Mucosa of descending colon (tissue), 3 donors: ENCODE measurements around the gene NEGR1. TPM values are rescaled to one million over a fixed set of nuclear protein-coding genes. Genes with fewer than 3 reads are reported as not detected.

ENCODE experiments used
- ATAC-seq: fragments of 200-7000 bp; cut with Tn5 transposase; one replicate; pipeline ENCODE4 v1.9.1; 2020; ENCODE audit warnings: mild to moderate bottlenecking, moderate library complexity
- DNase-seq, 3 donors: peaks; one replicate each; pipeline ENCODE4 v3.0.0-alpha.2; 2020
- H3K36me3 ChIP-seq: fragments of 200-600 bp; one replicate; pipeline ENCODE4 v1.8.0; 2021; ENCODE audit warnings: low read depth, mild to moderate bottlenecking
- H3K4me1 ChIP-seq: fragments of 200-600 bp; one replicate; pipeline ENCODE4 v1.8.0; 2021; ENCODE audit warnings: low read depth, mild to moderate bottlenecking
- H3K4me3 ChIP-seq: fragments of 200-600 bp; one replicate; pipeline ENCODE4 v1.8.0; 2021; ENCODE audit warnings: mild to moderate bottlenecking
- H3K9me3 ChIP-seq: fragments of 200-600 bp; one replicate; pipeline ENCODE4 v1.8.0; 2021; ENCODE audit warnings: mild to moderate bottlenecking
- CTCF ChIP-seq: fragments of 200-600 bp; IDR thresholded peaks from one replicate; pipeline ENCODE4 v1.8.0; 2022; ENCODE audit warnings: antibody characterized with exemption, mild to moderate bottlenecking
- intact Hi-C, 2 donors: fragments of 100-400 bp; cut with DNase I in 1 of 2; cut with micrococcal nuclease in 1 of 2; formaldehyde crosslinking; loops; one replicate each; pipeline versions ENCODE4 v1.11.0 to v1.11.1; 2022; cut with DNase I, micrococcal nuclease
- total RNA-seq, 3 donors: library from RNA; stranded (reverse); fragmentation: NEBNext Ultra II Directional in 2 of 3; extraction: Animal tissue kit (Norgen Biotek cat#: 25700) in 2 of 3; gene quantifications; one replicate each; pipeline versions ENCODE4 v1.2.1 to v1.2.4, GENCODE V29; 2021 to 2023
- donor health status: DM: no; HTN: no; CAD: no; lungs with moderate emphysema.
- donor health status: DM: no; HTN: no; CAD: no.
- donor health status: DM: no; HTN: yes; CAD: no.

NEGR1 gene
- total RNA-seq, 3 donors from 2014 or later, result 2.3 to 47.9 (median 8.0) TPM

DNA sequence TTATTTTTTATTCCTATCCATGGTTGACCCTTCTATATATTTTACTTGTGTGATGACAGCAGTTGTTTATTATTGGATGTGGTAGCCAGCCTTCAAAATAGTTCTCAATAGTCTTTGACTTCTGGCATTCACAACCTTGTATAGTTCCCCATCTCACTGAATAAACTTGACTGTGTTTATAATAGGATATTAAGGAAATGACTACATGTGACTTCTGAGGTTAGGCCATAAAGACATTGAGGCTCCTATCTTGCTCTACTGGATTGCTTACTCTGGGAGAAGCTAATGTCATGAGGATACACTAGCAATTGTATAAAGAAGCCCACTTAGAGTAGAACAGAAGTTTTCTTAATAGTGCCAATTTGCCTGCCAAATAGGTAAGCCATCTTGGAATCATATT lies 231.8 kb downstream of the NEGR1 start:
- intact Hi-C loops, result no loop called here
- Histone ChIP-seq H3K9me3 (no peaks in the 10 kb centered on the region), H3K4me3 (no peak overlapping the region), H3K36me3 (no peaks in the 10 kb centered on the region), H3K4me1 (no peaks in the 10 kb centered on the region)
- DNase-seq (no peak), ATAC-seq (no peak)
- TF ChIP-seq CTCF, result no peak

DNA sequence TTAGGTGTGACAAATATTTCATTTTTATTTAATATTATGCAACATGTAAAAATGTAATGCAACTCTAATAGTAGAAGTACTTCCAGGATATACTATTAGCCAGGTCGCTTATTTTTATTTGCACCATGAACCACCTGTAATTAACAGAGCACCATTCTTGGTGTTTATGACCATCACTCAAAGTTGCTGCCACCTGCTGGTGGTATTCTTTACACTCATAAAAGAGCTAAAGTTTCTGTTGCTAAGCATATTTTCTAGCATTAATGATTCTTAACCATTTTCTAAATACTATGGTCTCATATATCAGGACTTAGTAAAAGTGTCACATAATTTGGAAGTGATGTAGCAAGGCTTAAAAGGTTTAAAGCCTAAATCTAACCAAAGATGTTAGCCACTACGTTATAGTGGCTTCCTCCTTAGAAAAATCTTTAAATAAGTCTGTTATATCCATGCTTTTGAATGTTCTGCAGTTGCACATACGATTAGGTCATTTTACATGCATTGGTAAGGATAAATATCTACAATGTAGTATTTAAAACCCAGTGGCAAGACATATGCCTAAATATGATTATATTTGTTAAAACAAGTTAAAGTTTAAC lies 244.5 kb downstream of the NEGR1 start:
- Histone ChIP-seq H3K4me1 (no peaks in the 10 kb centered on the region), H3K9me3 (no peaks in the 10 kb centered on the region), H3K4me3 (no peak overlapping the region), H3K36me3 (no peaks in the 10 kb centered on the region)
- intact Hi-C loops, result no loop called here
- ATAC-seq (peak; percentile 45), DNase-seq (peak in 1 of 3 donors; percentile 89)
- peak; percentile 26 for TF ChIP-seq CTCF

- DNase-seq (no peak), ATAC-seq (no peak)
- H3K9me3 ChIP-seq, result no peaks in the 10 kb centered on the region
- no peak overlapping the region for H3K4me3 ChIP-seq
- H3K36me3 ChIP-seq, result no peaks in the 10 kb centered on the region
- H3K4me1 ChIP-seq, result no peaks in the 10 kb centered on the region
- TF ChIP-seq CTCF, result no peak
- intact Hi-C loops, result no loop called here
Observed at GRCh38 chr1:72034827-72035226, 247.5 kb downstream of the NEGR1 start.

- DNase-seq (no peak), ATAC-seq (no peak)
- intact Hi-C loops, result no loop called here
- no peak for TF ChIP-seq CTCF
- Histone ChIP-seq H3K36me3 (no peaks in the 10 kb centered on the region), H3K9me3 (no peaks in the 10 kb centered on the region), H3K4me3 (no peak overlapping the region), H3K4me1 (no peaks in the 10 kb centered on the region)
Observed at GRCh38 chr1:72023063-72023930, 259.0 kb downstream of the NEGR1 start.

DNA sequence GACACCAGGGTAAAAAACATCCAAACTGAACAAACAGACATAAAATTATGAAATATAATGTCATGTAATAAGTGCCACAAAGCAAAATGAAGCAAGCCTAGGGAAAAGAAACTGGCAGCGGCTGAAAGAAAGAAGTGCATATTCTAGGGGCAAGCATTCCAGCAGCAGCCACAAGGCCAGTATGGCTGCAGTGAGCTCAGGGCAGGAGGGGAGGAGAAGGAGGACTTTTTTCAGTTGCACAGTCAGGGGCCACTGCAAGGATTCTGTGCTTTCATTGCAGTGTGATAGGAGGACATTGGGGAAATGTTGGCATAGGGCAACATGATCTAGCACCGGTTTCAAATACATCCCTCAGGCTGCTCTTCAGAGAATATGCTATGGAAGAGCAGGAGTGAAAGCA lies 263.8 kb downstream of the NEGR1 start:
- DNase-seq (no peak), ATAC-seq (no peak)
- Histone ChIP-seq H3K36me3 (no peaks in the 10 kb centered on the region), H3K4me3 (no peak overlapping the region), H3K4me1 (no peaks in the 10 kb centered on the region), H3K9me3 (no peaks in the 10 kb centered on the region)
- TF ChIP-seq CTCF, result no peak
- intact Hi-C loops, result no loop called here
